Tibial nerve (tissue), 4 donors: ENCODE measurements around the gene MEFV. TPM values are rescaled to one million over a fixed set of nuclear protein-coding genes. Genes with fewer than 3 reads are reported as not detected.

ENCODE experiments used
- DNase-seq, 2 donors: peaks; one replicate each; pipeline ENCODE4 v3.0.0-alpha.2; 2019; ENCODE audit warnings: low spot score in 2 of 2
- H3K27ac ChIP-seq, 4 donors: fragments of 200-600 bp; sonication (generic) in 3 of 4; one replicate each; pipeline ENCODE4 v1.5.1; 2017 to 2019; ENCODE audit warnings: mild to moderate bottlenecking in 1 of 4
- H3K27me3 ChIP-seq, 2 donors: fragments of 200-600 bp; sonication (generic) in 1 of 2; one replicate each; pipeline versions ENCODE4 v1.5.1 to v1.6.0; 2017 to 2019
- H3K36me3 ChIP-seq, 3 donors: fragments of 200-600 bp; sonication (generic); one replicate each; pipeline ENCODE4 v1.5.1; 2018 to 2019
- H3K4me1 ChIP-seq, 4 donors: fragments of 200-600 bp; sonication (generic) in 3 of 4; one replicate each; pipeline ENCODE4 v1.5.1; 2017 to 2019
- H3K4me3 ChIP-seq, 4 donors: fragments of 200-600 bp; sonication (generic) in 3 of 4; one replicate each; pipeline ENCODE4 v1.5.1; 2017 to 2019; ENCODE audit warnings: mild to moderate bottlenecking in 1 of 4, moderate library complexity in 1 of 4
- H3K9me3 ChIP-seq, 4 donors: fragments of 200-600 bp; sonication (generic) in 3 of 4; one replicate each; pipeline ENCODE4 v1.5.1; 2017 to 2019
- CTCF ChIP-seq, 5 experiments: fragments of 200-600 bp in 3 of 5; fragments of 450-650 bp in 2 of 5; sonication (generic) in 3 of 5; IDR thresholded peaks; one replicate each; pipeline ENCODE4 v1.5.1; 2016 to 2019; ENCODE audit warnings: antibody characterized with exemption in 5 of 5, mild to moderate bottlenecking in 3 of 5, moderate library complexity in 2 of 5
- EP300 ChIP-seq, 2 donors: sonication (generic); formaldehyde crosslinking; IDR thresholded peaks; one replicate each; pipeline ENCODE4 v1.6.1; 2017; ENCODE audit warnings: antibody characterized with exemption in 2 of 2, mild to moderate bottlenecking in 1 of 2
- POLR2A ChIP-seq, 2 donors: fragments of 450-650 bp; IDR thresholded peaks; one replicate each; pipeline ENCODE4 v1.6.1; 2017; ENCODE audit warnings: antibody characterized with exemption in 2 of 2, mild to moderate bottlenecking in 2 of 2, moderate library complexity in 2 of 2
- WGBS, 2 donors: methylation state at CpG; one replicate each; pipeline ENCODE4 v1.1.5; 2018; 5-methylcytosine and 5-hydroxymethylcytosine counted together
- total RNA-seq, 4 donors: library from RNA; depleted of rRNA; stranded (reverse); fragments of >200 nt; gene quantifications; one replicate each; pipeline ENCODE4 v1.1.0, GENCODE V29; 2016

The MEFV gene
- total RNA-seq, 4 donors from 2014 or later = 0.39 to 8.1 (median 1.1) TPM

- TF ChIP-seq CTCF (IDR thresholded peaks at IDR 0.05) = no peak
- no peak for TF ChIP-seq EP300 (IDR thresholded peaks at IDR 0.05)
- no peak for TF ChIP-seq POLR2A (IDR thresholded peaks at IDR 0.05)
- no peak for DNase-seq
- H3K36me3 ChIP-seq = no peaks in the 10 kb centered on the region
- peaks cover 0 to 68% of the 10 kb centered on the region in 2 donors for H3K27me3 ChIP-seq
- no peak overlapping the region for H3K4me3 ChIP-seq
- H3K27ac ChIP-seq = no peak overlapping the region
- H3K4me1 ChIP-seq = no peaks in the 10 kb centered on the region
- WGBS, 2 donors = 74 to 77% methylated on average over 7 to 10 of the region's 10 CpGs
- peaks cover 0 to 13% (median 0%) of the 10 kb centered on the region in 4 donors for H3K9me3 ChIP-seq
Observed at GRCh38 chr16:3195975-3196374, 60.5 kb downstream of the MEFV start.

GRCh38 chr16:3194792-3195191 is 61.6 kb downstream of the MEFV start:
- H3K4me3 ChIP-seq = no peak overlapping the region
- H3K4me1 ChIP-seq = peaks cover 0 to 6% (median under 1%) of the 10 kb centered on the region in 4 donors
- H3K36me3 ChIP-seq = no peaks in the 10 kb centered on the region
- WGBS, 2 donors = 82 to 85% methylated on average over 12 to 20 of the region's 20 CpGs
- H3K9me3 ChIP-seq = peaks cover 0 to 12% (median 0%) of the 10 kb centered on the region in 4 donors
- DNase-seq = no peak
- TF ChIP-seq EP300 (IDR thresholded peaks at IDR 0.05) (no peak), POLR2A (IDR thresholded peaks at IDR 0.05) (no peak), CTCF (IDR thresholded peaks at IDR 0.05) (no peak)
- H3K27ac ChIP-seq = no peak overlapping the region
- H3K27me3 ChIP-seq = peaks cover 0 to 80% of the 10 kb centered on the region in 2 donors

- peaks cover 0 to 12% (median 0%) of the 10 kb centered on the region in 4 donors for H3K9me3 ChIP-seq
- DNase-seq = no peak
- no peak overlapping the region for H3K27ac ChIP-seq
- no peak for TF ChIP-seq POLR2A (IDR thresholded peaks at IDR 0.05)
- TF ChIP-seq CTCF (IDR thresholded peaks at IDR 0.05) = no peak
- no peak for TF ChIP-seq EP300 (IDR thresholded peaks at IDR 0.05)
- H3K36me3 ChIP-seq = no peaks in the 10 kb centered on the region
- H3K4me1 ChIP-seq = peaks cover 0 to 19% (median 6%) of the 10 kb centered on the region in 4 donors
- peaks cover 0 to 89% of the 10 kb centered on the region in 2 donors for H3K27me3 ChIP-seq
- WGBS, 2 donors = 77% methylated on average over 48 to 49 of the region's 49 CpGs
- H3K4me3 ChIP-seq = no peak overlapping the region
Observed at GRCh38 chr16:3193221-3194212, 62.9 kb downstream of the MEFV start.

GRCh38 chr16:3192476-3193019 is 63.9 kb downstream of the MEFV start:
- 51 to 53% methylated on average over 36 of the region's 36 CpGs for WGBS, 2 donors
- DNase-seq = no peak
- TF ChIP-seq POLR2A (IDR thresholded peaks at IDR 0.05) = no peak
- TF ChIP-seq EP300 (IDR thresholded peaks at IDR 0.05) = no peak
- no peak for TF ChIP-seq CTCF (IDR thresholded peaks at IDR 0.05)
- H3K4me3 ChIP-seq = no peak overlapping the region
- peaks cover 0 to 12% (median 0%) of the 10 kb centered on the region in 4 donors for H3K9me3 ChIP-seq
- H3K27ac ChIP-seq = no peak overlapping the region
- peaks cover 0 to 25% (median 8%) of the 10 kb centered on the region in 4 donors for H3K4me1 ChIP-seq
- H3K27me3 ChIP-seq = peaks cover 0 to 98% of the 10 kb centered on the region in 2 donors
- no peaks in the 10 kb centered on the region for H3K36me3 ChIP-seq

Other genes starting within 250 kb of the MEFV start
- under 1 TPM in 1 of 4 donors, not detected in 3; 0.30 TPM for gene CLDN9, start 243.7 kb downstream of the MEFV start, total RNA-seq
- gene CLDN6, start 238.4 kb downstream of the MEFV start, total RNA-seq = not detected
- gene TNFRSF12A, start 236.3 kb downstream of the MEFV start, total RNA-seq = 10 to 100 TPM in 2 of 4 donors, 1 to 10 TPM in 2; 2.4 to 47.4 (median 11.5) TPM
- 10 to 100 TPM; 17.7 to 46.9 (median 38.5) TPM for gene HCFC1R1, start 232.7 kb downstream of the MEFV start, total RNA-seq
- 10 to 100 TPM; 12.2 to 28.5 (median 18.0) TPM for gene THOC6, start 232.6 kb downstream of the MEFV start, total RNA-seq
- not detected for gene BICDL2, start 219.7 kb downstream of the MEFV start, total RNA-seq
- gene MMP25, start 210.1 kb downstream of the MEFV start, total RNA-seq = under 1 TPM in 2 of 4 donors, not detected in 2; under 0.01 to 0.42 TPM
- gene IL32, start 191.0 kb downstream of the MEFV start, total RNA-seq = 10 to 100 TPM in 3 of 4 donors, 1 to 10 TPM in 1; 4.2 to 32.9 (median 21.7) TPM
- not detected for gene ZSCAN10, start 157.3 kb downstream of the MEFV start, total RNA-seq
- gene ZNF205, start 144.0 kb downstream of the MEFV start, total RNA-seq = 10 to 100 TPM; 19.4 to 29.2 (median 21.5) TPM
- gene ZNF213, start 121.6 kb downstream of the MEFV start, total RNA-seq = 10 to 100 TPM in 1 of 4 donors, 1 to 10 TPM in 3; 7.7 to 17.1 (median 8.9) TPM
- not detected for gene OR1F1, start 68.4 kb downstream of the MEFV start, total RNA-seq
- gene ZNF200, start 21.5 kb downstream of the MEFV start, total RNA-seq = 10 to 100 TPM in 1 of 4 donors, 1 to 10 TPM in 3; 5.2 to 10.2 (median 9.1) TPM
- gene ZNF263, start 26.9 kb upstream of the MEFV start, total RNA-seq = 10 to 100 TPM; 37.3 to 66.0 (median 55.5) TPM
- 1 to 10 TPM; 6.1 to 8.3 (median 6.6) TPM for gene TIGD7, start 48.8 kb upstream of the MEFV start, total RNA-seq
- 10 to 100 TPM; 24.0 to 28.2 (median 25.7) TPM for gene ZNF75A, start 48.9 kb upstream of the MEFV start, total RNA-seq
- 1 to 10 TPM in 1 of 4 donors, under 1 TPM in 2, not detected in 1; 0.44 to 1.2 (median 0.59) TPM for gene OR2C1, start 99.3 kb upstream of the MEFV start, total RNA-seq
- gene ZSCAN32, start 144.4 kb upstream of the MEFV start, total RNA-seq = 10 to 100 TPM in 3 of 4 donors, 1 to 10 TPM in 1; 8.7 to 22.3 (median 14.0) TPM
- 10 to 100 TPM; 12.0 to 16.7 (median 13.1) TPM for gene ZNF174, start 144.6 kb upstream of the MEFV start, total RNA-seq
- 1 to 10 TPM; 2.2 to 3.1 (median 2.7) TPM for gene ZNF597, start 186.9 kb upstream of the MEFV start, total RNA-seq
- gene NAA60, start 187.0 kb upstream of the MEFV start, total RNA-seq = 10 to 100 TPM; 27.6 to 37.8 (median 28.0) TPM
- gene C16orf90, start 238.9 kb upstream of the MEFV start, total RNA-seq = not detected
- 10 to 100 TPM; 22.3 to 36.9 (median 29.7) TPM for gene CLUAP1, start 244.4 kb upstream of the MEFV start, total RNA-seq